Brain pericyte (primary cell): ENCODE results near the gene DCN.

ENCODE experiments used
- DNase-seq: peaks from one replicate; pipeline ENCODE4 v3.0.0-alpha.2; 2012; ENCODE audit warnings: low read depth, low spot score

The DCN gene

DNA sequence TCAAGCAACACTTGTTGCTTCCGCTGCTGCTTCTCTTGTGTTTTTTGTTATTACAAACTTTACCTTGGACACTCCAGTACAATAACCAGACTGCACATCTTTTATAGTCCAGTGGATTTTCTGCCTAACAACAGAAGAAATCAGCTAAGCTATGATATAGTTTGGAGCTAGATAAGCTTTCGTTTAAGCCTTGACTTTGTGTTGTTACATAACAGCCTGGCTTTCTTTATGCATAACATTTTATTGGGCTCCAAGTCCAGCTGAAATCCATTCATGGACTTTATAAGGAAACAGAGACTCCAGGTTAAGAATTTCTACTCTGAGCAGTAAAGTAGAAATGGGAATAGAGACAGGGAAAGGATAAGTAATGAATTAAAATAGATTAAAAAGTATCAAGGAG is 3.5 kb upstream of the DCN start:
- no peak for DNase-seq

DNA sequence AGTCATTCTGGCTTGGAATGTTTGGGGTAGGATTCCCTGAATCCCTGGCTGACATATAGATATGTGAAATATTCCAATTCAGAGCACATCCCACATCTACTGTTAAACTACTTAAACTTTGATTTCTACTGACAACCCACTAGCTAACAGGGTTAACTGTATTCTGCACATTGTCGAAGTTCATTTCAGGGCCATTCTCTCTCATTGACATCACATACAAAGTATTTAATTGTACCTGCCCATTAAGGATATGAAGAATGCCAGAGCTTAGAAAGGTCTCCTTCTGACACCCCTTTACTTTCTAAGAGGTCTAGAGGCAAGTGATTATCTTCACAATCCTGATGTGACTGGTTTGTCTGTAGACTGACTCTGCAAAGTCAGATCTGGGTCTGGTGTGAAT is 2.8 kb upstream of the DCN start:
- no peak for DNase-seq

DNA sequence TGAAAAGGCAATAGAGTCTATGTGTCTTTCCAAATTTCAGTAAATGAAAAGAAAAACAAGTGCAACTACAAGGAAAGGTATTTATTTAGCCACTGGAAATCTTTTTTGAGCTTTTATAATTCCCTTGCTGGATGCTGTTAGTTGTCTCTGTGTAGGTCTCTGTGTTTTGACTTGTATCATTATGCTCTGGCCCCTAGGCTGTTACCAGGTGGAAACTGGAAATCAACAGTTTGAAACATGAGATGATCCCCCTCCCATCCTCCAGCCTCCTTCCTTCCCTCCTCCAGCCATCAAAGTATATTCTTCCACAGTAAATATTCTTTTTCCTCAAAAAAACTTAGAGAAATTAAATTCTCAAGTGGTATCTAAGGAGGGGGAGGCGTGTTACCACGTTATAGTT is 934 bp upstream of the DCN start:
- no peak for DNase-seq

DNA sequence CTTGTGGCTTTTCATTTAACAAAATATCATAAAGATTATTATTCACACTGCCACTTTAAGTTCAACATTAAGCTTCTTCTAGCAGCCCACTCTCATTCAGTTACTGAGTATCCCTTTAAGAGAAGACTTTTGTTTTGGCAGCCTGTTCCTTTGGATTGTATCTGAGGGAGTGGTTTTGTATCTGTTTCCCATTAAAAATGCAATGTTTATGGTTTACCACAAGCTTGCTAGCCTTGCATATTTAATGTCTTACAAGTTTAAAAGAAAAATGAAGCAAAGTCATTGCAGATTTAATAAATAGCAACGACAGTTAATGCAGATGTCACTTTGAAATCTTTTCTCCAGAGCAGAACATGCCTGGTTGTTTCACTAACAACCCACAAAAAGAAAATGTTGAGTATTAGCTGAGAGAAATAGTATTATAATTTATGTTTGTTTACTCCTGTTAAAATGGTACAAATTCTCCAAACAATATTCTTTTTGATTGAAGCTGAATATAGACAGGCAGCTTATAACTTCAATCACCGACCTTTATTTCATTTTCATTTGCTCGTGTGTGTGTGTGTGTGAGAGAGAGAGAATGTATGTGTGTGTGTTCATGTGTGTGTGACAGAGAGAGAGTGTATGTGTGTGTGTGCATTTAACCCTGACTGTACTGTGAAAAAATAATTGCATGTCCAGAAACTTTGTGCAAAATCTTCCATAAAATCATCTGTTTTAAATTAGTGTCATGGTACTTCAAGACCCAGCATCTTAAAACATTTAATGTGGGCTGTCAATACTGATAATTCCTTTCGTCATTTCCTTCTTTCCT is 1.8 kb downstream of the DCN start:
- no peak for DNase-seq

GRCh38 chr12:91179966-91180561 is 2.6 kb downstream of the DCN start:
- DNase-seq, result no peak

- no peak for DNase-seq
Measured at GRCh38 chr12:91179315-91179714, 3.3 kb downstream of the DCN start.

- no peak for DNase-seq
Measured at GRCh38 chr12:91178781-91179180, 3.8 kb downstream of the DCN start.

GRCh38 chr12:91178139-91178561 is 4.5 kb downstream of the DCN start:
- DNase-seq, result no peak

DNA sequence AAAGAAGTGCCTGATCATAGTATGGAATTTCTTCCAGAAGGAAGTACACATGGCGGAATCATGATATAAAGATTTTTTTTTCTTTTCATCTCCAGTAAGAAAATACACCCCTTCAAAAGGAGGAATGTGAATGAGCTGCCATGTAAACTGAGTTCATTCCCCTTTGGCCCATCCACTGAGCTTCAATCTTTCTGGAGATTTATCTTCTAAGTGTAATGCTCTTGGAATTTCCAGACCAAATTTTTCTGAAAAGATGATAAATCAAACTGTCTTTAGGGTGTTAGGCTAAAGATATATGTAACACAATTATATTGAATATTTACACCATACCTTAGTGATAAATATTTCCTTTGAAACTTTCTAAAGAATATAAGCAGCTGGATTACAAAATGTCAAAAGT is 5.2 kb downstream of the DCN start:
- no peak for DNase-seq

DNA sequence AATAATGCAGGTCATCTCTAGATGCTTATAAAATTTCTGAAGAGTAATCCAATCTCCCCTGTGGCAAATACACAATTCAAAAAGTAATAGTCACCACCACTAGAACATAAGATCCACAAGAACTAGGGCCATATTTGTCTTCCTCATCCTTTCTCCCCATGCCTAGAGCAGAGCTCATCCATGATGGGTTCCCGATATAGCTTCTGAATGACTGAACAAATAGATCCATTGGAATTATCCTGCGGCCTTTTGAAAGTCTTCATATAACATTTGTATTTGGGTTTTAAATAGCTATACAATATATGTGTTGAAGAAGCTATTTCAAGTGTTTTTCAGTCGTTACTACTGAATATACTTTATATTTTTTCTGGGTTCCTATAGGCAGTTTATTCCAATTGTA is 5.7 kb downstream of the DCN start:
- no peak for DNase-seq

GRCh38 chr12:91176358-91176757 is 6.3 kb downstream of the DCN start:
- DNase-seq, result no peak

- DNase-seq, result no peak
Measured at GRCh38 chr12:91173124-91173523, 9.5 kb downstream of the DCN start.

DNA sequence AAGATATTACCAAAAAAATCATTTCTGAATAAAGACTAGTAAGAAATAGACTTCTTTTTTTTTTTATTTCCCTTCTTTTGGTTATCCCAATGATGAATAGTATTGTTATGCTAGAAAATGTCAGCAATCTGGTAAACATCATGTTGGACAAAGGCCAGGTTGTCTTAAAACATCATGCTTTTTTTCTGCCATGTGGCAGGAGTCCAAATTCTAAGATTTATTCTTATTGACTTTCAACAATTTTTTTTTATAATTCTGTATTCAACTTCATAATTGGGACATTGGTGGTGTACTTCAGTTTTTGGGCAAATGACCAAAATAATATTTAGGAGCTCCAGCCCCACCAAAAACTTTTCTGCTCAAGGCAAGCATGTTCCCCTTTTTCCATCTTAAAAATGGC is 10.5 kb downstream of the DCN start:
- no peak for DNase-seq

- DNase-seq, result no peak
Measured at GRCh38 chr12:91171476-91171875, 11.1 kb downstream of the DCN start.

DNA sequence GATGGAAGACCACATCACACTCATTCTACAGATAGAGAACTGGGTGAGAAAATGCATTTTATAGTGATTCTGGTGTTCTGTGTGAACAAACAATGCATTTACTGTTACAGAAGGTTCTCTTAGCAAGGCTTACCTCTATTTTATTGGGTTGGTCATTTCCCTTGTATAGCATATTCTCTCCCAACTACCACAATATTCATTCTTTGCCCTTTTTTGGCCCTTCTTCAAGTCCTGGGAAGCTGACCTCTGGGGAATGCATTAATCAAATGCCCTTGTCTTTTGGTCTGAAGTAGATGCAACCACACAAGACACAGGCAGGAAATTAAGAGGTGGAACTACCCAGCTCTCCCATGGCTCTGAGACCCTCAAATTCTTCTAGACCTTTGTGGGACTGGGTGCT is 19.5 kb downstream of the DCN start:
- no peak for DNase-seq

DNA sequence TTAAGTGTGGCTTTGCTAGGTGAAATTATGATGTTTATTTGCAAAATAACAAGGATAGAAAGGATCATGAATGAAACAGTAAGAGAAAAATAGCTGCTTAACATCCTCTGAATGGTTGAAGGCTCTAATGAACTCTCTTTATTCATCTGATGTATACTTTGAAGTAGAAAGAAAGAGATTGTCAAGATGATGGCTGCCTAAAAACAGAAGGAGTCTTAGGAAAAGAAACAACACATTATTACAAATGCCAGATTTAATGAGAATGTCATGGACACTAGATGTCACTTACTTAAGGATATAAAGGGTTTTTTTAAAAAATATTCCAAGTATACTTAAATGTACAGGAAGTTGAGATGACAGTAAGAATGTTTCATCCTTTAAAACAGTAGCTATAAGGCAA is 21.6 kb downstream of the DCN start:
- no peak for DNase-seq

- no peak for DNase-seq
Measured at GRCh38 chr12:91155990-91156389, 26.6 kb downstream of the DCN start.

DNA sequence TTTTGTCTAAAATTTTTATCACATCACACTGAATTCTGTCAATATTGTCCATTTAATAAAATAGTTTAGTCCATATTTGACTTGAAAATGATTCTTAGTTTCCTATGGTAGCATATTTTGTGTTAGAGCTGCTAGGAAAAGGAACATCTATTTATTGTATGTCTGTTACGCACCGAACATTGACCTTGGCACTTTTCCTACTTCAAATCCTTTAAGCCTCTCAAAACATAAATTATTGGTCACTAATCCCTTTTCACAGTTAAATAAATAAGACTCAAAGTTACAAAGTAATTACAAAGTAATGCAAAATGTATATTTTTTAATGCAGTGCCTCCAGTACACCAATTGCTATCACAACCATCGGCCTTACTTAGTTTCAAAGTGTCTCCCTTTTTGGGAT is 28.5 kb downstream of the DCN start:
- no peak for DNase-seq

GRCh38 chr12:91144053-91144452 is 38.6 kb downstream of the DCN start:
- DNase-seq, result no peak

DNA sequence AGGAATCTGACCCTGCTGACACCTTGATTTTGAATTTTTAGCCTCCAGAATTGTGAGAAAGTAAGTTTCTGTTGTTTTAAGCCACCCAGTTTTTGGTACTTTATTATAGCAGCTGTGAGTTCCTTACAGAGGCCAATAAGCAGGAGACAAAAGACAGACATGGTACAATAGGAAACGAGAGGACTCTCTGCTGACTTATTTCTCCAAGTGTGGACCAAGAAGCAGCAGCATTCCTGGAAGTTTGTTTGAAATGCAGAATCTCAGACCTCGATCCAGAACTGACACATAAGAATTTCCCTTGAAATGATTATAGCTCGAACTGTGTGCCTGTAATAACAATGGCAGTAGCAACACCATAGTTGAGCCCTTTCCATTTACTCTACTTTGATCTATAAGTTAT is 39.4 kb downstream of the DCN start:
- DNase-seq, result no peak

GRCh38 chr12:91142221-91142631 is 40.4 kb downstream of the DCN start:
- DNase-seq, result no peak

GRCh38 chr12:91140026-91140931 is 42.3 kb downstream of the DCN start:
- DNase-seq, result peak; percentile 67
